Middle frontal gyrus (tissue), 1 donor: ENCODE measurements around the gene CERS2.
A peak's percentile ranks its signal among the peaks of the same experiment; 100 is the strongest.

Source experiments
- DNase-seq: peaks from one replicate; pipeline ENCODE4 v3.0.0-alpha.2; 2015; ENCODE audit warnings: low spot score; ENCODE audit errors: extremely low spot score

Gene CERS2

GRCh38 chr1:150997949-150998348, 23.3 kb upstream of the CERS2 start:
- DNase-seq = no peak

GRCh38 chr1:150997126-150997872, 22.7 kb upstream of the CERS2 start:
- DNase-seq = no peak

DNA sequence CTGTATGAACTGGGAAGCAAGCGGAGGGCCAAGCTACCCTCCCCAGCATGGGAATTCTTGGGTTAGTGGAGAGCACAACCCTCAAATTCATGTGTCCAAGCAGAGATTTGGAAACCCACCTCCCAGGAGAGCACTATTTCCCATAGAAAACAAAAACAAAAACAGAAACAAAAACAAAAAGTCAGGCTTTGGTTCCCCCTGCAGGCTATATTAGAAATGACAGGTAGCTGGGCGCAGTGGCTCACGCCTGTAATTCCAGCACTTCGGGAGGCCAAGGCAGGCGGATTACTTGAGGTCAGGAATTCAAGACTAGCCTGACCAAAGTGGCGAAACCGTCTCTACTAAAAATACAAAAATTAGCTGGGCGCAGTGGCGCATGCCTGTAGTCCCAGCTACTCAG, 21.3 kb upstream of the CERS2 start:
- no peak for DNase-seq

- no peak for DNase-seq
Measured at GRCh38 chr1:150995460-150995859, 20.8 kb upstream of the CERS2 start.

DNA sequence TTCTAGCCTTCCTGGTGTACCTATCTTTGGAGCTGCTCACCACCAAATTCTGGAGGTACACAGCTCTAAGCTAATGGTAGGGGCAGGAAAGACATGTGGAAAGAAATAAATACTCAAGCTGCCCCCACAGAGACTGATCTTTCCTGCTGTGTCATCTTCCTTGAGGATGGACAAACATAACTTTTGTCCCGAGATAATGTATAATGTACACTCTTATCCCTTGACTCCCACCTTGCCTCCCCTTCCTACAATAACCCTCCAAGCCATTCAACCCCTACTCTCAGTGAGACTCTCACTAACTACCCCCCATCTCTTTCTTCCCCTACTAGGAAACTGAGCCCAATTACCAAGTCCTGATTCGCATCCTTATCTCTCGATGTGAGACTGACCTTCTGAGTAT, 19.6 kb upstream of the CERS2 start:
- DNase-seq = no peak

GRCh38 chr1:150992626-150993025, 18.0 kb upstream of the CERS2 start:
- DNase-seq = no peak

DNA sequence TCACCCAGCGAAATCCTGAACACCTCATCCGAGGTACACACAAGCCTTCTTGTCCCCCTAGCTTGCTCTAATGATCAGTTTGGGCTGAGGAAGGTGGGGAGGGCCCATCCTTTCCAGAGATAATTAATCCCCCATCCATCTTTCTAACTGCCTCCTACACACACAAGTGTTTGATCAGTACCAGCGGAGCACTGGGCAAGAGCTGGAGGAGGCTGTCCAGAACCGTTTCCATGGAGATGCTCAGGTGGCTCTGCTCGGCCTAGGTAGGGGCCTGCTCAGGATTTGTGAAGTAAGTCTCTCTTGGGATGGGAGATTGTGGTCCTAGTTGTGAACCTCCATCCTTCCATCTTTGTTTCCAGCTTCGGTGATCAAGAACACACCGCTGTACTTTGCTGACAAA, 13.3 kb upstream of the CERS2 start:
- no peak for DNase-seq

GRCh38 chr1:150985179-150985825, 10.7 kb upstream of the CERS2 start:
- DNase-seq = no peak

DNA sequence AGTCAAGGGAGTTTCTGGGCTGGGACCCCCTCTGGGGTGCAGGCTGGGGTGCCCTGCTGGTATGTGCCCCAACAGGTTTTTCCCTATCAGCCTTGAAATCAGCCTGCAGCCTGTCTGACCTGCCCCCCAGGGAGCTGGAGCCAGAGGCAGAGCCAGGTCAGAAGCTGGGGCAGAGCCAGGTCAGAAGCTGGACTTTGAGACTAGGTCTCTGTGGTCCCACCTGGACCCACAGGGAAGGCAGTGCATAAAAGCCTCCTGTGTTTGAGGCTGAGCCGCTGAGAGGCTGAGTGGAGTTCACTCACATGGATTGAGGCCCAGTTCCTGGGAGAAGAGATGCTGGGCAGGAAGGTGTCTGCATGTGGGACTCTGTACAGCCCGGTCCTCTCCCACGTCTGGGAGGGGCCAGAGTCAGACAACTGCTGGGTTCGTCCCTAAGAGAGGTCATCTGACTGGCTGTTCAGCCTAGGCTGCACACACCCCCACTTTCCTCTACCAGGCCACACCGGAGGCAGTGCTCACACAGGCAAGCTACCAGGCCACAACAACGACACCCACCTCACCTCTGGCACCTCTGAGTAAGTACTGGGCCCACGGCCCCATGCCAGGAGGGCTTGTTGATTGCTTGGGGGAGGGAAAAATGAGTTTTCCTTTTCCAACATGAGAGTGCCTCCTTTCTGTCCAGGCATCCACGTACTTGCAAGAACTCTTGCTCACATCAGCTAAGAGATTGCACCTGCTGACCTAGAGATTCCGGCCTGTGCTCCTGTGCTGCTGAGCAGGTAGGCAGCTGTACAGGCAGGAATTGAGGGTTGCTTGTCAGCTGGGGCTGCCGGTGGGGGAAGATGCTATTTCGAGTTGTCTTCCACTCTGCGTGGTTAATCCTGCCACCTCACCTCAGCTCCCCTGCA, 7.4 kb upstream of the CERS2 start, which contains the start of gene ANXA9:
ANXA9 (plus strand) TSS at position 488 of the 908 bp plus-strand sequence. CDS start 814 bp downstream, outside the sequence.
- DNase-seq = no peak

DNA sequence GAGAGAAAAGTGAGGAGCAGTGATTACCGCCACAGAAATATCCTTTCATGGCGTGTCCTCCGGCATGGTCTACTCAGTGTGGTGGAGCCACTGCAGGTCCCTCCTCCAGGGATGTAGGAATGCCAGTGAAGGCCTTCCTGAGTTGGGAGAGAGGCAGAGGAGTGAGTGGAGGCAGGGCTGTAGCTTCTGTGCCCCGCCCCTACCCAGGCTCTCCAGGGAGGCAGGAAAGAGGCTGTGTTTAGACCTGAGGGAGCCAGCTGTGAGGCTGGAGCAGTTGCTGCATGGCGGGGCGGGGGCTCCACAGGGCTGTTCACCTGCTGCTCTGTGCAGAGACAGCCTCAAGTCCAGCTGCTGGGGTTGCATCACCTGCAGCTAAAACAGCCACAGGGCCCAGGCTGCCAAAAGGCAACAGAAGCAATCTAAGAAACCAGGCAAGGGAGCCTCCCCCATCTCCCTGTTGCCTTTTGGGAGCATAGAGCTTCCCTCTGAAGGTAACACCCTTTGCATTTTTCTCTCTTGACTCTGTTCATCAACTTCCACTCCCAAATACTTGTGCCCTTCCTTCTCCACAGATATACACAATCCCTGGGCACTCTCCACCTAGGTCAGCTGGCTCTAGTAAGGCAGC, 6.7 kb upstream of the CERS2 start:
- DNase-seq = no peak

- peak; percentile 86 for DNase-seq
Measured at GRCh38 chr1:150979092-150980056, 4.7 kb upstream of the CERS2 start.

DNA sequence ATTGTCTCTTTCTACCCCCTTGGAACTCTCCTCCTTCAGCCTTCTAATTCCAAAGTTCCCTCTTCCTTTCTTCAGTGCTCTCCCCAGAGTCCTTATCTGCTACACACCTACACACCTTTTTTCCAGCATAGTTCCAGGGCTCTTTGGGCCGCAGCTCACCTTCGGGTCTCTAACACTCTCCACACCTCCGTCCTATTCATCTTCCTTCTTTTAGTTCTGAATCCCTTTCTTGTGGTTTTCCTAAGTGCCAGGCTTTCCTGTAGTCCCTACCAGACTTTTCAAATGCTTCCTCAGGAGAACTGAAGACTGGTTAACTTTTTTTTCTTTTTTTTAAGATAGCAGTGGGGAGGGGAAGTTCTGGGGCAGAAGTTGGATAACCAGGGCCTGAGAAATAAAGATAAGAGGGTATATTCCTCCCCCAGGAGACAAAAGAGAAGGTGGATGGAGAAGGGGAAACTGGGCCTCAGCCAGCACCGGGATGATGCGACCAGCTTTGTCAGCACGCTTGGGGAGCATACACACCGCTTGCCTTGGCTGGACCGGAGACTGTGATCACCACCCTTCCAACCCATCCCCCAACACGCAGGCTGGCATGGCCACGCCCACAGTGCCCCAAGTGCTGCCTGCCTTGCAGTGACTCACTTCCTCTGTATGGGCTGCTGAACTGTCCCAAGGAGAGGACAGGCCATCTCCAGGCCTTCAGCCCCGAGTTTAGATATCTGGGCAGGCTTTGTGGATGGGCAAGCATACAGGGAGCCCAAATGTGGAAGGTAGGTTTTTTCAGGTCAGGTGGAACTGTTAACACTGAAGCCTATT, 2.5 kb upstream of the CERS2 start:
- no peak for DNase-seq

DNA sequence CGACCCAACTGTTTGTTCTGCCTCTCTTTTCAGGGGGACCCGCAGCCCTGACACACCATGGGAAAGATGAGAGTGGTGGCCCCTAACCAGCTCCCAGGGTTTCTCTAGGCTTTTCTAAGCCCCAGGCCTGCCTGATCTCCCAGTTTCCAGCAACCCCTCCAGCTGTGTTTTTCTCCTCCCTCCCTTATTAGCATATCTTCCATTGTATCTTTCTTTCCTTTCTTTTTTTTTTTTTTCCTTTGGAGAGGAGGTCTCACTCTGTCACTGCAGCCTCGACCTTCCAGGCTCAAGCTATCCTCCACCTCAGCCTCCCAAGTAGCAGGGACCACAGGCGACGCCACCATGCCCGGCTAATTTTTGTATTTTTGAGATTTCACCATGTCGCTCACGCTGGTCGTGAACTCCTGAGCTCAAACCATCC, 1.8 kb upstream of the CERS2 start:
- no peak for DNase-seq

DNA sequence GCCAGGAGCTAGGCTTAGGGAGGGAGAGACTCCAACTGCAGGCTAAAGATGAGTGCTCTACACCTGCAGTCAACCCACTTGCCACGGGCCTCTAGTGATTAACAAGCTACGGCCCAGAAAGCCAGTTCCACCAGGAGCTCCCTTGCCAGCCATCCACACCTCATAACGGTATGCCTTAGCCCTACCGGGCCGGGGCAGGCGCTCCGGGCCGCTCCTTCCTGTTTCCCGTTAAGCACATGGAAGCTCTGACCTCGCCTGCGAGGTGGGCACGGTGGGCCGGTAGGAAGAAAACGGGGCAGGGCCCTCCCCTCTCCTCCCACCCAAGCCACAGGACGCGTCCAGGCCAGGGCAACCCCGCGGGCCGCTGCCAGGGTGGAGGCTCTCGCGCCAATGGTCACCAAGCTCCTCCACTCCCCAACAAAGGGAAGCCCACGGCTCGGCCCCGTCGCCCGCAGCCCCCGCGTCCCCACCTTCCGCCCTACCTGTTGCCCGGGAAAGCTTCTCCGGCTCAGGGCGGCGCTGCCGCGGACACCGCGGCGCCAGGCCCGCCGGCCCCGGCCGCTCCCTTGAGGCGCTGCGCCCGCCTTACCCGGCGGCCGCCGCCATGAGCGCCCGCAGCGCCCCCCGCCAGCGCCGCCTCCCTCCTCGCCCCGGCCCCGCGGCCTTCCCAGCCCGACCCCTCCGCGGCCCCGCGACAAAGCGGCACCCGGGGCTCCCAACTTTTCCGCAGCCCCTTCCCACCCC, 627 bp downstream of the CERS2 start:
- no peak for DNase-seq

- no peak for DNase-seq
Measured at GRCh38 chr1:150973258-150973835, 1.3 kb downstream of the CERS2 start.

GRCh38 chr1:150972417-150972940, 2.2 kb downstream of the CERS2 start:
- no peak for DNase-seq

- DNase-seq = no peak
Measured at GRCh38 chr1:150971583-150972416, 2.8 kb downstream of the CERS2 start.
